Mucosa of rectum (tissue), 2 donors: ENCODE results near the gene INSR.

Source experiments
- H3K27ac ChIP-seq, 2 donors: one replicate each; pipeline ENCODE4 v1.7.0; 2013; ENCODE audit warnings: inconsistent platforms in 2 of 2, low read depth in 2 of 2, low read length in 2 of 2
- H3K27me3 ChIP-seq, 2 donors: one replicate each; pipeline ENCODE4 v1.7.0; 2013; ENCODE audit warnings: low read length in 2 of 2; ENCODE audit not compliant: control insufficient read depth in 2 of 2, insufficient read depth in 2 of 2
- H3K36me3 ChIP-seq, 2 donors: one replicate each; pipeline ENCODE4 v1.7.0; 2013; ENCODE audit warnings: low read length in 2 of 2; ENCODE audit not compliant: control insufficient read depth in 2 of 2, insufficient read depth in 2 of 2
- H3K4me1 ChIP-seq, 2 donors: one replicate each; pipeline ENCODE4 v1.7.0; 2013; ENCODE audit warnings: low read length in 2 of 2, mild to moderate bottlenecking in 1 of 2; ENCODE audit not compliant: control insufficient read depth in 2 of 2, insufficient read depth in 2 of 2
- H3K4me3 ChIP-seq, 2 donors: one replicate each; pipeline ENCODE4 v1.7.0; 2013; ENCODE audit warnings: low read length in 2 of 2
- H3K9ac ChIP-seq, 2 donors: one replicate each; pipeline ENCODE4 v1.7.0; 2013; ENCODE audit warnings: low read length in 2 of 2, low read depth in 1 of 2, mild to moderate bottlenecking in 1 of 2
- H3K9me3 ChIP-seq, 2 donors: one replicate each; pipeline ENCODE4 v1.7.0; 2013; ENCODE audit warnings: low read length in 2 of 2; ENCODE audit not compliant: control insufficient read depth in 2 of 2
- donor health status: healthy.
- donor health status: Normal muscosa, but diverticular disease.

INSR gene

GRCh38 chr19:7225741-7226140, 68.5 kb downstream of the INSR start:
- Histone ChIP-seq H3K4me3 (no peak overlapping the region), H3K9me3 (no peaks in the 10 kb centered on the region), H3K9ac (no peak overlapping the region), H3K27ac (no peak overlapping the region), H3K27me3 (no peaks in the 10 kb centered on the region), H3K36me3 (no peaks in the 10 kb centered on the region), H3K4me1 (peaks cover 6 to 9% of the 10 kb centered on the region in 2 donors)

GRCh38 chr19:7224995-7225394, 69.2 kb downstream of the INSR start:
- Histone ChIP-seq H3K27ac (no peak overlapping the region), H3K27me3 (no peaks in the 10 kb centered on the region), H3K9ac (no peak overlapping the region), H3K9me3 (no peaks in the 10 kb centered on the region), H3K4me3 (no peak overlapping the region), H3K4me1 (peaks cover 6 to 9% of the 10 kb centered on the region in 2 donors), H3K36me3 (no peaks in the 10 kb centered on the region)

GRCh38 chr19:7224209-7224686, 70.0 kb downstream of the INSR start:
- Histone ChIP-seq H3K27me3 (no peaks in the 10 kb centered on the region), H3K9ac (no peak overlapping the region), H3K4me3 (peak overlapping the region in 1 of 2 donors; percentile 38), H3K27ac (peak overlapping the region; percentile 61 to 62), H3K4me1 (peaks cover 6 to 9% of the 10 kb centered on the region in 2 donors), H3K9me3 (no peaks in the 10 kb centered on the region), H3K36me3 (no peaks in the 10 kb centered on the region)

GRCh38 chr19:7223429-7223828, 70.8 kb downstream of the INSR start:
- H3K36me3 ChIP-seq, result no peaks in the 10 kb centered on the region
- H3K4me1 ChIP-seq, result peaks cover 6 to 9% of the 10 kb centered on the region in 2 donors
- no peaks in the 10 kb centered on the region for H3K9me3 ChIP-seq
- no peak overlapping the region for H3K9ac ChIP-seq
- no peak overlapping the region for H3K4me3 ChIP-seq
- no peak overlapping the region for H3K27ac ChIP-seq
- no peaks in the 10 kb centered on the region for H3K27me3 ChIP-seq

GRCh38 chr19:7219056-7219455, 75.2 kb downstream of the INSR start:
- H3K4me1 ChIP-seq, result peaks cover 0 to 3% of the 10 kb centered on the region in 2 donors

GRCh38 chr19:7217861-7218260, 76.4 kb downstream of the INSR start:
- Histone ChIP-seq H3K27ac (no peak overlapping the region), H3K27me3 (no peaks in the 10 kb centered on the region), H3K4me1 (peaks cover 0 to 3% of the 10 kb centered on the region in 2 donors), H3K9me3 (no peaks in the 10 kb centered on the region), H3K9ac (no peak overlapping the region), H3K4me3 (no peak overlapping the region), H3K36me3 (no peaks in the 10 kb centered on the region)

More at GRCh38 chr19:7219056-7219455, 75.2 kb downstream of the INSR start:
- no peaks in the 10 kb centered on the region for H3K36me3 ChIP-seq
- H3K27me3 ChIP-seq, result no peaks in the 10 kb centered on the region
- H3K9me3 ChIP-seq, result no peaks in the 10 kb centered on the region
- no peak overlapping the region for H3K27ac ChIP-seq
- H3K9ac ChIP-seq, result no peak overlapping the region
- no peak overlapping the region for H3K4me3 ChIP-seq

GRCh38 chr19:7216373-7216902, 77.8 kb downstream of the INSR start:
- no peak overlapping the region for H3K27ac ChIP-seq

GRCh38 chr19:7215176-7215575, 79.0 kb downstream of the INSR start:
- no peaks in the 10 kb centered on the region for H3K27me3 ChIP-seq
- no peak overlapping the region for H3K27ac ChIP-seq
- no peaks in the 10 kb centered on the region for H3K4me1 ChIP-seq
- no peaks in the 10 kb centered on the region for H3K9me3 ChIP-seq
- no peaks in the 10 kb centered on the region for H3K36me3 ChIP-seq
- no peak overlapping the region for H3K4me3 ChIP-seq
- no peak overlapping the region for H3K9ac ChIP-seq

More at GRCh38 chr19:7216373-7216902, 77.8 kb downstream of the INSR start:
- H3K4me1 ChIP-seq, result no peaks in the 10 kb centered on the region
- H3K9me3 ChIP-seq, result no peaks in the 10 kb centered on the region
- no peaks in the 10 kb centered on the region for H3K27me3 ChIP-seq
- H3K4me3 ChIP-seq, result no peak overlapping the region
- H3K9ac ChIP-seq, result no peak overlapping the region
- H3K36me3 ChIP-seq, result no peaks in the 10 kb centered on the region

- Histone ChIP-seq H3K9me3 (no peaks in the 10 kb centered on the region), H3K36me3 (no peaks in the 10 kb centered on the region), H3K4me3 (no peak overlapping the region), H3K4me1 (no peaks in the 10 kb centered on the region), H3K27me3 (no peaks in the 10 kb centered on the region), H3K27ac (no peak overlapping the region), H3K9ac (no peak overlapping the region)
Observed at GRCh38 chr19:7214324-7215089, 79.7 kb downstream of the INSR start.

GRCh38 chr19:7213628-7214323, 80.4 kb downstream of the INSR start:
- Histone ChIP-seq H3K9ac (no peak overlapping the region), H3K27ac (no peak overlapping the region), H3K27me3 (no peaks in the 10 kb centered on the region), H3K36me3 (no peaks in the 10 kb centered on the region), H3K4me1 (no peaks in the 10 kb centered on the region), H3K9me3 (no peaks in the 10 kb centered on the region), H3K4me3 (no peak overlapping the region)
